GM21825 (cell line): ENCODE data around the gene TMPRSS3.

ENCODE experiments used
- ATAC-seq: cut with Tn5 transposase; IDR thresholded peaks from one replicate; pipeline ENCODE4 v1.9.1; 2021; ENCODE audit warnings: mild to moderate bottlenecking, moderate library complexity; ENCODE audit not compliant: unreplicated experiment

TMPRSS3 gene

DNA sequence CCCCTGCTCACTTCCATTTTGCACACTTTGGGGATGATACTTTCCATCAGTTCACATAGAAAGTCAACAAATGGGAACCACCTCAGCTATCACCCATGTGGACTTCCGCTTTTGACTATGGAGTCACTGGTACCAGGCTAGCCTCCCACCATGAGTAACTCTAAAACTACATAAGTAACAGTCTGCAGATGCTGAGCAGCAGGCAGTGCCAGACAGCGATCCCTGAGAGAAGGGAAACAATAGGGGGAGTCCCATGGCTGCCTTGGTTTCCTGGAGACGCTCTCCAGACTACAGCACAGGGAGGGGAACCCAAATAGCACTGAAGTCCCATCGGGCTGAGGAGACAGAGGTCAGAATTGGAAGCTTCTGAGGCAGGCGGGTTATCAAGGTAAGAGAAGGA is 42.2 kb downstream of the TMPRSS3 start:
- ATAC-seq, result no peak

DNA sequence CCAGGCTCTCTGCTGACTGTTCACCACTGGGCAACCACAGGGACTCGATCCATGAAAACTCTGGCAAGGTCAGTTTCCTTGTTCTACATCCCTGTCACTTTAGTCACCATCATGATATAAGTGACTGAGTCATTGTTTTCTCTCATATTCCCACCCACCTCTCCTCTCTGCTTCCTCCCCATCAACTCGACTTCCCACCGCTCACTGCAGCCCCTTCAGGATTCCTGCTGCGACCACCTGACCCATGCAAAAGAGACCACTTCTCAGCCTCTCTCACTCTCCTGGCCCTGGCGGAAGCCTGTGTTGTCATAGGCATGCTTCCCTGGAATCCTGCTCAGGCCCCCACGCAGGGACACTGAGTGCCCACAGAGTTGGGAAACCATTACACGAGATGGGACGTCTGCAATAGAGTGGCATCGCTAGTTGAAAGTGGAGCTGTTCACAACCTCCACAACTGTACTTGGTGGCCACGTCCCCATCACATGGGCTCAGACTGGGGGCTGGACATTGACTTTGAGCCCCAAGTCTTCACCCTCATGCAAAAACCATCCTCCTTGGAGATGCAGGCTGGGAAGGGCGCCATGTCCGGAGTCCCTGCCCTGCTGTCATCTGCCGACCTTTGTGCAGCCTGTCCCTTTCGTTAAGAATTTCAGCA is 43.3 kb downstream of the TMPRSS3 start:
- no peak for ATAC-seq

- ATAC-seq, result no peak
Observed at GRCh38 chr21:42351626-42352440, 44.0 kb downstream of the TMPRSS3 start.

DNA sequence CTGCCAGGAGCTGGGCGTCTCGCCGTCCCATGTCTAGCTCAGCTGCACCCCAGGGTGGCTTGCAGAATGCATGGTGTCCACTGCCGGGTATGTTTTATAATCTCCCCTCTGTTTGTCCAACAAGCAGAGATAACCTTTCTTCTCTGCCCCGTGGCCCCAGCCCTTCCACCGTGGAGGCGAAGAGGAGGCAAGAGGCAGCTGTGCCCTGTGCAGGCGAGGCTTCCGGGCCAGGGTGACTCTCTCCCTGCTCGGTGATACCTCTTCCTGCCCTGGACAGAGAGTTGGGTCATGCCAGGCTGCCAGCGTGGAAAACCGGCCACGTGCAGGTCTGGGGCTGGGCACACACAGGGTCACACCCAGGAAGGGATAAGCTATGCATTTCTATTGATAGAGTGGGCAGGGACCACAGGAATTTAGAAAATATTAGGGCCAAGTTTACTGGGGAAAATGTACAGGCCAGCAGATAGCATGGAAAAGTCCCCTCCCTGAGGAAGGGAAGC is 44.9 kb downstream of the TMPRSS3 start, which contains the start of gene TFF2:
TSS of gene TFF2 (minus strand) at position 68 of the 500 bp plus-strand sequence. CDS start at position 31, 37 bp downstream.
- no peak for ATAC-seq

DNA sequence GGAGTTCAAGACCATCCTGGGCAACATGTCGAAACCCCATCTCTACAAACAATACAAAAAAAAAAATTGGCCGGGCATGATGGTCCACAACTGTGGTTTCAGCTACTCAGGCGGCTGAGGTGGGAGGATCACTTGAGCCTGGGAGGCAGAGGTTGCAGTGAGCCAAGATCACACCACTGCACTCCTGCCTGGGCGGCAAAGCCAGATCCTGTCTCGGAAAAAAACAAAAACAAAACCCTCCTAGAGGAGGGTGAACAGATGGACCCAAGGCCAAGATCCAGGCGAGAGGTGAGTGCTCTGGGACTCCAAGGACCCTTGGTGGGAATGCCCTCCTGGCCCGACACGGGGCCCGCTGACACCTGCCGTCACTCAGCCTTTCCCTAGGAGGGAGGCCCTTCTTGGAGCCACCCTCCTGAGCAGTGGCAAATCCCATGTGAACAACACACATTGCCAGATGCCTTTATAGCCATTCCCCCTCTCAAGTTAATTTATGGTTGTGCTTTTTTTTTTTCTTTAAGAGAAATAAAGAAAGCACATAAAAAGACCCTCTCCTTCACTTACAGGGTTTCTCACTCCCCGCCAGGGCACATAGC is 45.4 kb downstream of the TMPRSS3 start:
- ATAC-seq, result no peak

DNA sequence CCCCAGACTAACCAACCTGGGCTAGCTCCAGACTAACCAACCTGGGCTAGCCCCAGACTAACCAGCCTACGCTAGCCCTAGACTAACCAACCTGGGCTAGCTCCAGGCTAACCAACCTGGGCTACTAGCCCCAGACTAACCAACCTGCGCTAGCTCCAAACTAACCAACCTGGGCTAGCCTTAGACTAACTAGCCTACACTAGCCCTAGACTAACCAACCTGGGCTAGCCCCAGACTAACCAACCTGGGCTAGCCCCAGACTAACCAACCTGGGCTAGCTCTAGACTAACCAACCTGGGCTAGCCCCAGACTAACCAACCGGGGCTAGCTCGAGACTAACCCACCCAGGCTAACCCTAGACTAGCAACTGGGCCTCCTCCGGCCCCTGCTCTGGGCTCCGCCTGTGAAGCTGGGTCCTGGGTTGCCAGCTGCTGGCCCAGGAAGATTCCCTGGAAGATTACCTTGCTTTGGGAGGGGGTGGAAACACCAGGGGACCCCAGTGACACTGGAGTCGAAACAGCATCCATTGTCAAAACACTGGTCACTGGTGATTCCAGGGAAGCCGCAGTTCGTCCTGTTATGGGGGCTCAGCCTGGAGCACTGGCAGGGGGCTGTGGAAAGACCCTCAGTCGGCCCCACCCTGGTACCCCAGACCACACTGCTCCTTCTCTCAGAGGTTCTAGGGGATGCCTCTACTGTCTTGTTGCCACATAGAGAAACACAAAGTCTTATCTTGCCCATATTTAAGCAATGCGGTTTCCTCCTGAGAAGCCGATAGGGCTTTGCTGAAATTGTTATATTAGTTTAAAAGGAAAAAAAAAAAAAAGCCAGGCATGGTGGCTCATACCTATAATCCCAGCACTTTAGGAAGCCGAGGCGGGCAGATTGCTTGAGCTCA is 46.2 kb downstream of the TMPRSS3 start:
- no peak for ATAC-seq

DNA sequence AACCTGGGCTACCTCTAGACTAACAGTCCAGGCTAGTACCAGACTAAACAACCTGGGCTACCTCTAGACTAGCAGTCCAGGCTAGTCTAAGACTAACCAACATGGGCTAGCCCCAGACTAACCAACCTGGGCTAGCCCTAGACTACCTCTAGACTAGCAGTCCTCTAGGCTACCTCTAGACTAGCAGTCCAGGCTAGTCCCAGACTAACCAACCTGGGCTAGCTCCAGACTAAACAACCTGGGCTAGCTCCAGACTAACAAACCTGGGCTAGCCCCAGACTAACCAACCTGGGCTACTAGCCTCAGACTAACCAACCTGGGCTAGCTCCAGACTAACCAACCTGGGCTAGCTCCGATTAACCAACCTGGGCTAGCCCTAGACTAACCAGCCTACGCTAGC is 47.1 kb downstream of the TMPRSS3 start:
- ATAC-seq, result no peak

GRCh38 chr21:42347601-42348327 is 48.1 kb downstream of the TMPRSS3 start:
- ATAC-seq, result no peak

- no peak for ATAC-seq
Observed at GRCh38 chr21:42346866-42347600, 48.8 kb downstream of the TMPRSS3 start.

- ATAC-seq, result no peak
Observed at GRCh38 chr21:42346441-42346840, 49.4 kb downstream of the TMPRSS3 start.

DNA sequence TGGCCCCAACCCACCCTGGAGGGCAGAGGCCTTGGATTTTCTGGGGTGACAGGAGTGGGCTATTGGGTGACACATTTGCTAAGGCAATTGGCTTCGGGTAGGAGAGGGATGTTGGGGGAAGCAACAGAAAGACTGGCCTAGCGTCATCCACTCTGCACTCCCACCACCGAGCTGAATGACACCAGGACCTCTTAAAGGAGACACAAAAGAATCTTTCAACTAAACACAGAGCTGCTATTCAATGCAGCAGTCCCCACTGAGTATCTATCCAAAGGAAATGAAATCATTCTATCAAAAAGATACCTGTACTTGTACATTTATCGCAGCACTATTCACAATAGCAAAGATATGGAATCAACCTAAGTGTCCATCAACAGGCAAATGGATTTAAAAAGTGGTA is 51.2 kb downstream of the TMPRSS3 start:
- no peak for ATAC-seq

DNA sequence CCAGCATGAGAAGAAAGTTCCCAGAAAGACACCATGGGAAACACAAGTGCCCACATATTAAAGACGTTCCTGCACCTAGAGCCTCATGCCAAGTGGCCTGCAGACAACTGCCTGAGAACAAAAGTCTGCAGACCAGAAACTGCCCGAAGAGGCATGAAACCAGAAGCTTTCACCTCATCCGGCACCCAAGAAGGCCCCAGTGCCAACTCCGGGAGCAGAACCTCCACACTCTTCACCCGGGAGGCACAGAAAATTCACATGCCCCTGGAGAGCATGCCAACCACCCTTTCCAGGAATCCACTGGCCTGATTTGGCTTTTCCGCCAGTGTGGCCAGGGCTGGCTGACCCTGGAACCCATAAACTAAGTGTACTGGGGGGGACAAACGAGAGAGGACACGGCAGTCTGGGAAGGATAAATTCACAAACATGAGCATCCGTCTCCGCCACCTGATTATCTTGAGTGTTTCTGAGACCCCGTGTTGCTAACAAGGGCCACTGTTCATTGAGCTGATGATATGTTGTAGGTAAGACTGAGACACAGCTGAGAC is 51.8 kb downstream of the TMPRSS3 start:
- ATAC-seq, result no peak

DNA sequence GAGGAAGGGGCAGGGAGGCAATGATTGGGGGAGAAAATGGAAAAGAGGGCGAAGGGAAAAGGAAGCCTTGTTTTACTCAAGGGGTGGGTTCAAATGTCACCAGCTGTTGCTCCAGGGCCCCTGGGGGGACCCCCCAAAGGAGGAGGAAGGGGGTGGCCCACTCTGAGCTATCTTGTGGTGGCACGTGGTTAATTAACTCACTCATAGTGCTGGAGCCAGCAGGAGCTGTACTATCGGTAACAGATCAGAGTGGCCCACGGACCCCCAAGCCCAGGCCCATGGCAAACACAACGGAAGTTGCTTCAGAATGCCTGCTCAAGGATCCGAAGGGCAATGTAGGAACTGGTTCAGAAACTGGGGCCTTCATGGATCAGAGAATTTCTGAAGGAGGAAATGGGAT is 52.3 kb downstream of the TMPRSS3 start:
- no peak for ATAC-seq

- ATAC-seq, result no peak
Observed at GRCh38 chr21:42343101-42343500, 52.8 kb downstream of the TMPRSS3 start.

DNA sequence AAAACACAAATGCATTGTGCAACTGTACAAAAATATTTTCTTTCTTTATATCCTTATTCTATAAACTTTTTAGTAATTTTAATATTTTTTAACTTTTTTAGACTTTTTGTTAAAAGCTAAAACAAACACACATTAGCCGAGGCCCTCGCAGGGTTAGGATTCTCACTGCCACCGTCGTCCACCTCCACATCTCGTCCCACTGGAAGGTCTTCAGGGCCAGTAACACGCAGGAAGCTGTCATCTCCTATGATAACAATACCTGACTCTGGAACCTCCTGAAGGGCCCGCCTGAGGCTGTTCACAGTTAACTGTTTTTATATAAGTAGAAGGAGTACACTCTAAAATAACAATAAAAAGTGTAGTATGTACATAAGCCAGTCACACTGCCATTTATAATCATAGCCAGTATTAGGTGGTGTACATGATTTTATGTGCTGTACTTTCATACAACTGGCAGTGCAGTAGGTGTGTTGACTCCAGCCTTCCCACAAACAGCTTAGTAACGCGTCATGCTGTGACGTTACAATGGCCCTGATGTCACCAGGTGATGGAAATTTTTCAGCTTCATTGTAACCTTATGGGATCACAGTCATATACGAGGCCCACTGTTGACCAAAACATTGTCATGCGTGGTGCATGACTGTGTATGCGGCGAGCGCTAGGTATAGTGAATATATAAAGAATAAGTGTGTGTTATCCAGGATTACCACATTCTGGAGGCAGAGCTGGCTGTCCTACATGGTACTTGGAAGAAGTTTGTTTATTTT is 53.9 kb downstream of the TMPRSS3 start:
- no peak for ATAC-seq

- ATAC-seq, result no peak
Observed at GRCh38 chr21:42340187-42341050, 55.4 kb downstream of the TMPRSS3 start.
